Measurements from ENCODE around the gene EIF3L. TPM values are rescaled to one million over a fixed set of nuclear protein-coding genes. Genes with fewer than 3 reads are reported as not detected.

EIF3L gene
- total and polyA plus RNA-seq, 9 of the 15 experiments (the other 6 are each of a cell fraction or from before 2014, with no cell fraction given) = 257 to 699 (median 368) TPM

GRCh38 chr22:37803639-37804351 is 45.4 kb upstream of the EIF3L start:
- ATAC-seq = peak; percentile 15
- CTCF ChIA-PET (ENCODE audit: low intra/inter-chr PET ratio) = no interaction called here
- Histone ChIP-seq H3K9ac (ENCODE audit: insufficient read depth in 1 of 2, low read depth in 2 of 2, low read length in 2 of 2) (peak overlapping the region; percentile 79 to 80; a peak in 3 of 4 replicates), H3K9me3 (replicated peaks; ENCODE audit: control insufficient read depth, insufficient read depth, low read depth, low read length) (no peaks in the 10 kb centered on the region), H3K4me3 (no peak overlapping the region; the same call in none of the 2 replicates), H2AFZ (ENCODE audit: low read depth, low read length) (peak overlapping the region; percentile 75), H3K9me1 (ENCODE audit: control insufficient read depth, insufficient read depth, low read length) (no peaks in the 10 kb centered on the region), H3K79me2 (ENCODE audit: control insufficient read depth, insufficient read depth, low read length) (peaks cover 11% of the 10 kb centered on the region), H4K20me1 (replicated peaks; ENCODE audit: control insufficient read depth, insufficient read depth, low read length) (no peaks in the 10 kb centered on the region), H3K27ac (ENCODE audit: extremely low read depth, low read depth, low read length) (peak overlapping the region; percentile 83), H3K27me3 (ENCODE audit: control insufficient read depth in 2 of 2, insufficient read depth in 2 of 2, low read length in 2 of 2) (no peaks in the 10 kb centered on the region), H3K36me3 (ENCODE audit: control insufficient read depth, insufficient read depth, low read length) (no peaks in the 10 kb centered on the region), H3K4me1 (replicated peaks in 1 of 2; ENCODE audit: control insufficient read depth in 2 of 2, insufficient read depth in 2 of 2, low read length in 2 of 2) (peaks cover 27 to 47% of the 10 kb centered on the region in 2 experiments), H3K4me2 (ENCODE audit: insufficient read depth, low read length) (peak overlapping the region; percentile 73)
- intact Hi-C loops (cut with micrococcal nuclease) (loop anchor here (2.0 kb wide), 1 partner anchor 45 kb away; the partner anchor contains the start of gene EIF3L), in situ Hi-C loops (cut with MboI) (no loop called here)
- no TSS peak for BruUV-seq (replicated peaks)
- POLR2A ChIA-PET = interaction anchor here (0.7 to 1.3 kb wide), 3 partner anchors 12 to 381 kb away, joined by 3 to 4 read pairs (median 3); no protein-coding TSS in a partner anchor
- FAIRE-seq = no peak
- WGBS (ENCODE audit: insufficient coverage, low coverage, missing lambda C conversion rate) = 16% methylated on average over 30 of the region's 34 CpGs
- DNase-seq (ENCODE audit: extremely low read depth in 1 of 4, low spot score in 3 of 4) = no peak
- TF ChIP-seq CHCHD3 (CRISPR knock-in tag; IDR thresholded peaks at IDR 0.05) (no peak), RBM17 (IDR thresholded peaks at IDR 0.05; ENCODE audit: borderline replicate concordance, low read depth, low read length) (no peak), SREBF2 (CRISPR knock-in tag; IDR thresholded peaks at IDR 0.05) (no peak), ZNF253 (CRISPR knock-in tag; conservative IDR thresholded peaks at IDR 0.05) (no peak), SMAD4 (CRISPR knock-in tag; conservative IDR thresholded peaks at IDR 0.05) (peak; percentile 11), KLF13 (tag; IDR thresholded peaks at IDR 0.05; ENCODE audit: borderline replicate concordance, low read depth) (no peak), ZNF778 (CRISPR knock-in tag; IDR thresholded peaks at IDR 0.05) (no peak), SRSF7 (optimal IDR thresholded peaks at IDR 0.05; ENCODE audit: low read depth, low read length) (no peak), ZNF12 (CRISPR knock-in tag; IDR thresholded peaks at IDR 0.05) (no peak), ZNF395 (CRISPR knock-in tag; IDR thresholded peaks at IDR 0.05) (peak; percentile 47), REST (IDR thresholded peaks at IDR 0.05; ENCODE audit: borderline replicate concordance) (no peak), REST (CRISPR knock-in tag; IDR thresholded peaks at IDR 0.05; ENCODE audit: low read depth) (no peak), ZNF146 (CRISPR knock-in tag; IDR thresholded peaks at IDR 0.05; ENCODE audit: unreplicated experiment) (no peak)

Measured in K562 (cell line).